ENCODE measurements around the gene PSMG2. TPM values are rescaled to one million over a fixed set of nuclear protein-coding genes. Genes with fewer than 3 reads are reported as not detected.

The PSMG2 gene
- total RNA-seq, 1 donor from 2014 or later: 96.8 TPM

DNA sequence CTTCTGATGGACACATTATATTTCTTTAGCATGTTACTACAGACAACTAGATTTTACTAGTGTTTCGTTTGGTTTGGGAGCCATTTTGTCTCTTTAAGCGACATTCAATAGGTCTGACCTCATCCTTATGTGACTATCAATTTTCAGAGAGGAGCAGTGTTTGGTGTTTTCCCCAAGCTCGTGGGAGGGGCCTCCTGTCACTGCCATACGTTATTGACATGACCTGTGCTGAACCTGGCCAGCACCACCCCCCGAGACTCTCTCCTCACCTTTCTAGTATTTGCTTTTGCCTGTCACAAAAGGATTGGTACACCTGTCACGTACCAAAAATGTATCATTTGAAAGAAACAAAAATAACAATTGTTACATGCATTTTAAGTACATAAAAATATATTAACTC, 69.3 kb downstream of the PSMG2 start:
- Histone ChIP-seq H3K27ac (no peak overlapping the region), H3K9me3 (ENCODE audit: low read depth) (no peaks in the 10 kb centered on the region), H4K20me1 (ENCODE audit: low read depth) (no peaks in the 10 kb centered on the region), H3K9ac (no peak overlapping the region), H3F3A (ENCODE audit: low read depth) (no peaks in the 10 kb centered on the region), H2AFZ (replicated peaks) (no peak overlapping the region), H3K79me2 (ENCODE audit: low read depth) (no peaks in the 10 kb centered on the region), H3K4me3 (no peak overlapping the region), H3K36me3 (no peaks in the 10 kb centered on the region), H3K4me2 (no peak overlapping the region), H3K4me1 (no peaks in the 10 kb centered on the region), H3K27me3 (no peaks in the 10 kb centered on the region)
- Mint-ChIP-seq H3K4me3 (no peak overlapping the region), H3K36me3 (no peaks in the 10 kb centered on the region), H3K27me3 (ENCODE audit: insufficient read depth, low read depth) (peaks cover 5% of the 10 kb centered on the region), H3K27ac (no peak overlapping the region), H3K4me1 (peaks cover 7% of the 10 kb centered on the region), H3K9me3 (no peaks in the 10 kb centered on the region)
- no peak for TF ChIP-seq EZH2phosphoT487 (IDR thresholded peaks at IDR 0.05)
- no peak for DNase-seq (ENCODE audit: low spot score)

DNA sequence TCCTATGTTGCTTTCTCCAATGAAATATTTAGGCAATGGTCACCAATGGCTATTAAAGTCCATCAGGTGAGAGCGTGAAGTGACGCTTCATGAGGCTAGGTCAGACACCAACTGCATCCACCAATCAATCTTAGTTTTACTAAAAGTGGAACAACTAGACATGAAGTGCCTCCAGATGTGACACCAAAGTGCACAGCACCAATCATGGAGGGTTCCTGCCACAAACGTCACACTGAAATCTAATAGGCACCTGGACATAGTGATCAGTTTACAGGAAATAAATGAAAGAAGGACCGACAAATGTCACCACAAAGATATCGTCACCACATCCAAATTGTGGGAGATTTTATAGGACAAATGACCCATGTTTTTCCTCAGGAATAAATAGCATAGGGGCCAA, 70.5 kb downstream of the PSMG2 start:
- H3K4me1 ChIP-seq: no peaks in the 10 kb centered on the region
- no peaks in the 10 kb centered on the region for H4K20me1 ChIP-seq (ENCODE audit: low read depth)
- no peak overlapping the region for H3K4me3 ChIP-seq
- Mint-ChIP-seq H3K27me3 (ENCODE audit: insufficient read depth, low read depth) (peaks cover 2% of the 10 kb centered on the region), H3K4me1 (peaks cover 4% of the 10 kb centered on the region), H3K9me3 (no peaks in the 10 kb centered on the region), H3K36me3 (no peaks in the 10 kb centered on the region), H3K27ac (no peak overlapping the region), H3K4me3 (no peak overlapping the region)
- H3F3A ChIP-seq (ENCODE audit: low read depth): no peaks in the 10 kb centered on the region
- H3K27me3 ChIP-seq: no peaks in the 10 kb centered on the region
- H3K79me2 ChIP-seq (ENCODE audit: low read depth): no peaks in the 10 kb centered on the region
- H3K9me3 ChIP-seq (ENCODE audit: low read depth): no peaks in the 10 kb centered on the region
- no peaks in the 10 kb centered on the region for H3K36me3 ChIP-seq
- DNase-seq (ENCODE audit: low spot score): no peak
- no peak overlapping the region for H3K27ac ChIP-seq
- TF ChIP-seq, protein P1, sequence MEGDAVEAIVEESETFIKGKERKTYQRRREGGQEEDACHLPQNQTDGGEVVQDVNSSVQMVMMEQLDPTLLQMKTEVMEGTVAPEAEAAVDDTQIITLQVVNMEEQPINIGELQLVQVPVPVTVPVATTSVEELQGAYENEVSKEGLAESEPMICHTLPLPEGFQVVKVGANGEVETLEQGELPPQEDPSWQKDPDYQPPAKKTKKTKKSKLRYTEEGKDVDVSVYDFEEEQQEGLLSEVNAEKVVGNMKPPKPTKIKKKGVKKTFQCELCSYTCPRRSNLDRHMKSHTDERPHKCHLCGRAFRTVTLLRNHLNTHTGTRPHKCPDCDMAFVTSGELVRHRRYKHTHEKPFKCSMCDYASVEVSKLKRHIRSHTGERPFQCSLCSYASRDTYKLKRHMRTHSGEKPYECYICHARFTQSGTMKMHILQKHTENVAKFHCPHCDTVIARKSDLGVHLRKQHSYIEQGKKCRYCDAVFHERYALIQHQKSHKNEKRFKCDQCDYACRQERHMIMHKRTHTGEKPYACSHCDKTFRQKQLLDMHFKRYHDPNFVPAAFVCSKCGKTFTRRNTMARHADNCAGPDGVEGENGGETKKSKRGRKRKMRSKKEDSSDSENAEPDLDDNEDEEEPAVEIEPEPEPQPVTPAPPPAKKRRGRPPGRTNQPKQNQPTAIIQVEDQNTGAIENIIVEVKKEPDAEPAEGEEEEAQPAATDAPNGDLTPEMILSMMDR (IDR thresholded peaks at IDR 0.05): no peak
- no peak for TF ChIP-seq EZH2 (IDR thresholded peaks at IDR 0.05)
- TF ChIP-seq EZH2phosphoT487 (IDR thresholded peaks at IDR 0.05): no peak
- no peak overlapping the region for H3K4me2 ChIP-seq
- no peak overlapping the region for H2AFZ ChIP-seq (replicated peaks)
- no peak overlapping the region for H3K9ac ChIP-seq

DNA sequence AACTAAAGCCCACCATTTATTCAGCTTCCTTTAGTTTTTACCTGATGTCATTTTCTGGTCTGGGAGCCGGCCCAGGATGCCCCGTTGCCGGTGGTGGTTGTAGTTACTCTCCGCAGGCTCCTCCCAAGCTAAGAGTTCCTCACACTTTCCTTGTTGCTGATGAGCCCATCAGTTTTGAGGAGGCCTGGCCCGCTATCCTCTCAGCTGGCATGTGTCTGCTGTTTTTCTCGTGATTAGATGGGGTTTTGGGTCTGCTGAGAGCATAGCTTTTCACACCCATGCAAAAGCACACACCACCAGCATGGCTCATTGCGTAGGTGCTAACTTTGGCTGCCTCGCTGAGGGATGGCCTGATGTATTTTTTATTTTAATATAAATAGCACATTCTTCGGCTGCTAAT, 72.1 kb downstream of the PSMG2 start:
- no peak for TF ChIP-seq EZH2 (IDR thresholded peaks at IDR 0.05)
- no peak for TF ChIP-seq EZH2phosphoT487 (IDR thresholded peaks at IDR 0.05)
- TF ChIP-seq, protein P1 (IDR thresholded peaks at IDR 0.05): no peak
- DNase-seq (ENCODE audit: low spot score): no peak
- Mint-ChIP-seq H3K9me3 (no peaks in the 10 kb centered on the region), H3K4me1 (peaks cover 4% of the 10 kb centered on the region), H3K27ac (no peak overlapping the region), H3K36me3 (no peaks in the 10 kb centered on the region), H3K27me3 (ENCODE audit: insufficient read depth, low read depth) (peaks cover 2% of the 10 kb centered on the region), H3K4me3 (no peak overlapping the region)
- peak overlapping the region; percentile 13 for H2AFZ ChIP-seq (replicated peaks)
- H3K9ac ChIP-seq: no peak overlapping the region
- H3K4me3 ChIP-seq: no peak overlapping the region
- no peaks in the 10 kb centered on the region for H3K36me3 ChIP-seq
- no peaks in the 10 kb centered on the region for H3K79me2 ChIP-seq (ENCODE audit: low read depth)
- H3K4me1 ChIP-seq: no peaks in the 10 kb centered on the region
- no peaks in the 10 kb centered on the region for H3K27me3 ChIP-seq
- no peak overlapping the region for H3K4me2 ChIP-seq
- H3K27ac ChIP-seq: no peak overlapping the region
- no peaks in the 10 kb centered on the region for H3K9me3 ChIP-seq (ENCODE audit: low read depth)
- H3F3A ChIP-seq (ENCODE audit: low read depth): no peaks in the 10 kb centered on the region
- no peaks in the 10 kb centered on the region for H4K20me1 ChIP-seq (ENCODE audit: low read depth)

Small RNA genes within 50 kb of the gene (small RNA-seq; reads per million reads assigned to genes)
- gene RF00019: not detected

Other genes starting within 250 kb of the PSMG2 start
- 12.2 and 18.4 TPM in 2 replicates for gene SPIRE1, start 44.9 kb upstream of the PSMG2 start, total RNA-seq (ENCODE audit: low replicate concordance)
- 24.3 and 44.8 TPM in 2 replicates for gene CEP76, start 319 bp upstream of the PSMG2 start, total RNA-seq (ENCODE audit: low replicate concordance)
- gene PTPN2, start 181.2 kb downstream of the PSMG2 start, total RNA-seq (ENCODE audit: low replicate concordance): 47.7 and 57.9 TPM in 2 replicates
- gene SEH1L, start 245.0 kb downstream of the PSMG2 start, total RNA-seq (ENCODE audit: low replicate concordance): 40.5 and 48.6 TPM in 2 replicates

Data from neural progenitor cell (in vitro differentiated cells).